ENCODE data around the gene ARFRP1. TPM values are rescaled to one million over a fixed set of nuclear protein-coding genes. Genes with fewer than 3 reads are reported as not detected.
A peak's percentile ranks its signal among the peaks of the same experiment; 100 is the strongest.

Gene ARFRP1
- total and polyA plus RNA-seq, 2 of the 13 experiments (the other 11 are each of a cell fraction or from before 2014, with no cell fraction given) = 32.0 to 51.1 TPM

DNA sequence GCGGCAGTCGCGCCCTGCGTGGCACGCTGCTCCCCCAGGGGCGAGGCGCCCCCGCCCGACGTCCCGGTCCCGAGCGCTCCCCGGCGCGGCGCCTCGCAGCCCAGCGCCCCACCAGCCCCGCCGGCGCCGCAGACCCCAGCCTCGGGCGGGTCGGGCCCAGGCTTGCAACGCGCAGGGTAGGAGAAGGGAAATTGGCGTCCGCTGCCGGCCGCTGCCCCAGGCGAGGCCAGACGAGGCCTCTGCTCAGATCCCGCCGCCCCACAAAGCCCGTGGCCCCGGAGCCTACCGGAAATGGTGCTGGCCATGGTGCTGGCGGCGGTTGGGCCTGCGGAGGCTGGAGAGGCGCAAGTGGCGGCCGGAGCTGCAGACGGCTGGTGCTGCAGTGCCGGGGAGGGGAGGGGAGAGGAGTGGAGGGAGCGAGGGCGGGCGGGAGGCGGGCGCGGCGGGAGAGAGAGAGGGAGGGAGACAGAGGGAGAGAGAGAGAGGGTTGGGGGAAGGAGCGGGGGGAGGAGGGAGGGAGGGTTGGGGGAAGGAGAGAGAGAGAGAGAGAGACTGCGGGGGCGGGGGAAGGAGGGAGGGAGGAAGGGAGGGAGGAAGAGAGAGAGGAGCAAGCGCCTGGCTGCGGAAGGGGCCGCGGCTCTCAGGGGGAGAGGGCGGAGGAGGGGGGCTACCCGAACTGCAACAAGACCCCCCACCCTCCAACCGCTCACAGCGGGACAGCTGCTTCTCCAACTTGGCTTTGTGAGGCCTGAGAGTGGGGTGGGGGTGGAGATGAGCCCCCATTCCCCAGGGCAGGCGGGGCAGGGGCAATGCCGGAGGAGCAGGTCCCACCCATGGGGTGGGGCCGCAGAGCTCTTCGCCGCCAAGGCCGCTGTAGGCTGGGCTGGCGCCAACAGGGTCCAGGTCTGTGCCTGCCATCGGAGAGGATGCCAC is 54.5 kb downstream of the ARFRP1 start, which contains the start of gene STMN3 (continued):
- TF ChIP-seq, protein P1, sequence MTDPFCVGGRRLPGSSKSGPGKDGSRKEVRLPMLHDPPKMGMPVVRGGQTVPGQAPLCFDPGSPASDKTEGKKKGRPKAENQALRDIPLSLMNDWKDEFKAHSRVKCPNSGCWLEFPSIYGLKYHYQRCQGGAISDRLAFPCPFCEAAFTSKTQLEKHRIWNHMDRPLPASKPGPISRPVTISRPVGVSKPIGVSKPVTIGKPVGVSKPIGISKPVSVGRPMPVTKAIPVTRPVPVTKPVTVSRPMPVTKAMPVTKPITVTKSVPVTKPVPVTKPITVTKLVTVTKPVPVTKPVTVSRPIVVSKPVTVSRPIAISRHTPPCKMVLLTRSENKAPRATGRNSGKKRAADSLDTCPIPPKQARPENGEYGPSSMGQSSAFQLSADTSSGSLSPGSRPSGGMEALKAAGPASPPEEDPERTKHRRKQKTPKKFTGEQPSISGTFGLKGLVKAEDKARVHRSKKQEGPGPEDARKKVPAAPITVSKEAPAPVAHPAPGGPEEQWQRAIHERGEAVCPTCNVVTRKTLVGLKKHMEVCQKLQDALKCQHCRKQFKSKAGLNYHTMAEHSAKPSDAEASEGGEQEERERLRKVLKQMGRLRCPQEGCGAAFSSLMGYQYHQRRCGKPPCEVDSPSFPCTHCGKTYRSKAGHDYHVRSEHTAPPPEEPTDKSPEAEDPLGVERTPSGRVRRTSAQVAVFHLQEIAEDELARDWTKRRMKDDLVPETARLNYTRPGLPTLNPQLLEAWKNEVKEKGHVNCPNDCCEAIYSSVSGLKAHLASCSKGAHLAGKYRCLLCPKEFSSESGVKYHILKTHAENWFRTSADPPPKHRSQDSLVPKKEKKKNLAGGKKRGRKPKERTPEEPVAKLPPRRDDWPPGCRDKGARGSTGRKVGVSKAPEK (CRISPR knock-in tag; IDR thresholded peaks at IDR 0.05; ENCODE audit: borderline replicate concordance) = no peak
- TF ChIP-seq, protein P2, sequence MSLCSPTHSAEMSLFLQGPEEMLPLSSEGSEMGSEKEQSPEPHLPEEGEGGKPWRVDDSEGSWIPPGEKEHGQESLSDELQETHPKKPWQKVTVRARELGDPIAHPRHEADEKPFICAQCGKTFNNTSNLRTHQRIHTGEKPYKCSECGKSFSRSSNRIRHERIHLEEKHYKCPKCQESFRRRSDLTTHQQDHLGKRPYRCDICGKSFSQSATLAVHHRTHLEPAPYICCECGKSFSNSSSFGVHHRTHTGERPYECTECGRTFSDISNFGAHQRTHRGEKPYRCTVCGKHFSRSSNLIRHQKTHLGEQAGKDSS (CRISPR knock-in tag; IDR thresholded peaks at IDR 0.05; ENCODE audit: borderline replicate concordance, low read depth) = peak; percentile 97
- TF ChIP-seq ZNF101 (CRISPR knock-in tag; IDR thresholded peaks at IDR 0.05; ENCODE audit: borderline replicate concordance, low read depth) = no peak
- TF ChIP-seq, protein P3, sequence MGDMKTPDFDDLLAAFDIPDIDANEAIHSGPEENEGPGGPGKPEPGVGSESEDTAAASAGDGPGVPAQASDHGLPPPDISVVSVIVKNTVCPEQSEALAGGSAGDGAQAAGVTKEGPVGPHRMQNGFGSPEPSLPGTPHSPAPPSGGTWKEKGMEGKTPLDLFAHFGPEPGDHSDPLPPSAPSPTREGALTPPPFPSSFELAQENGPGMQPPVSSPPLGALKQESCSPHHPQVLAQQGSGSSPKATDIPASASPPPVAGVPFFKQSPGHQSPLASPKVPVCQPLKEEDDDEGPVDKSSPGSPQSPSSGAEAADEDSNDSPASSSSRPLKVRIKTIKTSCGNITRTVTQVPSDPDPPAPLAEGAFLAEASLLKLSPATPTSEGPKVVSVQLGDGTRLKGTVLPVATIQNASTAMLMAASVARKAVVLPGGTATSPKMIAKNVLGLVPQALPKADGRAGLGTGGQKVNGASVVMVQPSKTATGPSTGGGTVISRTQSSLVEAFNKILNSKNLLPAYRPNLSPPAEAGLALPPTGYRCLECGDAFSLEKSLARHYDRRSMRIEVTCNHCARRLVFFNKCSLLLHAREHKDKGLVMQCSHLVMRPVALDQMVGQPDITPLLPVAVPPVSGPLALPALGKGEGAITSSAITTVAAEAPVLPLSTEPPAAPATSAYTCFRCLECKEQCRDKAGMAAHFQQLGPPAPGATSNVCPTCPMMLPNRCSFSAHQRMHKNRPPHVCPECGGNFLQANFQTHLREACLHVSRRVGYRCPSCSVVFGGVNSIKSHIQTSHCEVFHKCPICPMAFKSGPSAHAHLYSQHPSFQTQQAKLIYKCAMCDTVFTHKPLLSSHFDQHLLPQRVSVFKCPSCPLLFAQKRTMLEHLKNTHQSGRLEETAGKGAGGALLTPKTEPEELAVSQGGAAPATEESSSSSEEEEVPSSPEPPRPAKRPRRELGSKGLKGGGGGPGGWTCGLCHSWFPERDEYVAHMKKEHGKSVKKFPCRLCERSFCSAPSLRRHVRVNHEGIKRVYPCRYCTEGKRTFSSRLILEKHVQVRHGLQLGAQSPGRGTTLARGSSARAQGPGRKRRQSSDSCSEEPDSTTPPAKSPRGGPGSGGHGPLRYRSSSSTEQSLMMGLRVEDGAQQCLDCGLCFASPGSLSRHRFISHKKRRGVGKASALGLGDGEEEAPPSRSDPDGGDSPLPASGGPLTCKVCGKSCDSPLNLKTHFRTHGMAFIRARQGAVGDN (CRISPR knock-in tag; IDR thresholded peaks at IDR 0.05) = peak; percentile 73
- TF ChIP-seq, protein P4, sequence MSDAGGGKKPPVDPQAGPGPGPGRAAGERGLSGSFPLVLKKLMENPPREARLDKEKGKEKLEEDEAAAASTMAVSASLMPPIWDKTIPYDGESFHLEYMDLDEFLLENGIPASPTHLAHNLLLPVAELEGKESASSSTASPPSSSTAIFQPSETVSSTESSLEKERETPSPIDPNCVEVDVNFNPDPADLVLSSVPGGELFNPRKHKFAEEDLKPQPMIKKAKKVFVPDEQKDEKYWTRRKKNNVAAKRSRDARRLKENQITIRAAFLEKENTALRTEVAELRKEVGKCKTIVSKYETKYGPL (CRISPR knock-in tag; IDR thresholded peaks at IDR 0.05) = peak; percentile 96
- TF ChIP-seq CENPX (CRISPR knock-in tag; IDR thresholded peaks at IDR 0.05) = no peak
- TF ChIP-seq, protein P5, sequence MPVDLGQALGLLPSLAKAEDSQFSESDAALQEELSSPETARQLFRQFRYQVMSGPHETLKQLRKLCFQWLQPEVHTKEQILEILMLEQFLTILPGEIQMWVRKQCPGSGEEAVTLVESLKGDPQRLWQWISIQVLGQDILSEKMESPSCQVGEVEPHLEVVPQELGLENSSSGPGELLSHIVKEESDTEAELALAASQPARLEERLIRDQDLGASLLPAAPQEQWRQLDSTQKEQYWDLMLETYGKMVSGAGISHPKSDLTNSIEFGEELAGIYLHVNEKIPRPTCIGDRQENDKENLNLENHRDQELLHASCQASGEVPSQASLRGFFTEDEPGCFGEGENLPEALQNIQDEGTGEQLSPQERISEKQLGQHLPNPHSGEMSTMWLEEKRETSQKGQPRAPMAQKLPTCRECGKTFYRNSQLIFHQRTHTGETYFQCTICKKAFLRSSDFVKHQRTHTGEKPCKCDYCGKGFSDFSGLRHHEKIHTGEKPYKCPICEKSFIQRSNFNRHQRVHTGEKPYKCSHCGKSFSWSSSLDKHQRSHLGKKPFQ (CRISPR knock-in tag; IDR thresholded peaks at IDR 0.05; ENCODE audit: insufficient replicate concordance) = peak; percentile 87
- TF ChIP-seq ZNF816 (CRISPR knock-in tag; IDR thresholded peaks at IDR 0.05; ENCODE audit: borderline replicate concordance) = peak; percentile 94
- TF ChIP-seq, protein P6, sequence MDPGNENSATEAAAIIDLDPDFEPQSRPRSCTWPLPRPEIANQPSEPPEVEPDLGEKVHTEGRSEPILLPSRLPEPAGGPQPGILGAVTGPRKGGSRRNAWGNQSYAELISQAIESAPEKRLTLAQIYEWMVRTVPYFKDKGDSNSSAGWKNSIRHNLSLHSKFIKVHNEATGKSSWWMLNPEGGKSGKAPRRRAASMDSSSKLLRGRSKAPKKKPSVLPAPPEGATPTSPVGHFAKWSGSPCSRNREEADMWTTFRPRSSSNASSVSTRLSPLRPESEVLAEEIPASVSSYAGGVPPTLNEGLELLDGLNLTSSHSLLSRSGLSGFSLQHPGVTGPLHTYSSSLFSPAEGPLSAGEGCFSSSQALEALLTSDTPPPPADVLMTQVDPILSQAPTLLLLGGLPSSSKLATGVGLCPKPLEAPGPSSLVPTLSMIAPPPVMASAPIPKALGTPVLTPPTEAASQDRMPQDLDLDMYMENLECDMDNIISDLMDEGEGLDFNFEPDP (CRISPR knock-in tag; conservative IDR thresholded peaks at IDR 0.05) = no peak
- TF ChIP-seq, protein P7, sequence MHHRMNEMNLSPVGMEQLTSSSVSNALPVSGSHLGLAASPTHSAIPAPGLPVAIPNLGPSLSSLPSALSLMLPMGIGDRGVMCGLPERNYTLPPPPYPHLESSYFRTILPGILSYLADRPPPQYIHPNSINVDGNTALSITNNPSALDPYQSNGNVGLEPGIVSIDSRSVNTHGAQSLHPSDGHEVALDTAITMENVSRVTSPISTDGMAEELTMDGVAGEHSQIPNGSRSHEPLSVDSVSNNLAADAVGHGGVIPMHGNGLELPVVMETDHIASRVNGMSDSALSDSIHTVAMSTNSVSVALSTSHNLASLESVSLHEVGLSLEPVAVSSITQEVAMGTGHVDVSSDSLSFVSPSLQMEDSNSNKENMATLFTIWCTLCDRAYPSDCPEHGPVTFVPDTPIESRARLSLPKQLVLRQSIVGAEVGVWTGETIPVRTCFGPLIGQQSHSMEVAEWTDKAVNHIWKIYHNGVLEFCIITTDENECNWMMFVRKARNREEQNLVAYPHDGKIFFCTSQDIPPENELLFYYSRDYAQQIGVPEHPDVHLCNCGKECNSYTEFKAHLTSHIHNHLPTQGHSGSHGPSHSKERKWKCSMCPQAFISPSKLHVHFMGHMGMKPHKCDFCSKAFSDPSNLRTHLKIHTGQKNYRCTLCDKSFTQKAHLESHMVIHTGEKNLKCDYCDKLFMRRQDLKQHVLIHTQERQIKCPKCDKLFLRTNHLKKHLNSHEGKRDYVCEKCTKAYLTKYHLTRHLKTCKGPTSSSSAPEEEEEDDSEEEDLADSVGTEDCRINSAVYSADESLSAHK (CRISPR knock-in tag; IDR thresholded peaks at IDR 0.05; ENCODE audit: borderline replicate concordance) = peak; percentile 96
- peak; percentile 99 for TF ChIP-seq ZNF749 (CRISPR knock-in tag; IDR thresholded peaks at IDR 0.05; ENCODE audit: borderline replicate concordance)
